ENCODE results near the gene IFT20.

The IFT20 gene

GRCh38 chr17:28335201-28335958, at the start of gene IFT20, which contains the start of gene TNFAIP1:
TSS of gene IFT20 (minus strand) at chr17:28335472. CDS start at chr17:28331985, 3,487 bp downstream.
TSS of gene TNFAIP1 (plus strand) at chr17:28335761. CDS start at chr17:28339522, 3,761 bp downstream.
- DNase-seq (ENCODE audit: low read depth, low spot score): peak; percentile 98
- H3K9me3 ChIP-seq (ENCODE audit: control insufficient read depth, insufficient read depth, low read length): no peaks in the 10 kb centered on the region
- no peak within 1 kb of the TSS for H3K27ac ChIP-seq (ENCODE audit: low read length)
- no peaks in the 10 kb centered on the region for H3K4me1 ChIP-seq (ENCODE audit: control insufficient read depth, insufficient read depth, low read length)
- 0 out of 2 replicates have a peak, but pooled peaks cover 3% of the 10 kb centered on the region for H3K36me3 ChIP-seq (ENCODE audit: control insufficient read depth, insufficient read depth, low read length)
- H3K4me3 ChIP-seq (ENCODE audit: low read length): peak within 1 kb of the TSS; percentile 66
- no CpG with 5 or more reads among the region's 62 CpGs for WGBS (ENCODE audit: insufficient coverage, insufficient read length)
- H3K27me3 ChIP-seq (ENCODE audit: control insufficient read depth, insufficient read depth, low read length): no peaks in the 10 kb centered on the region

GRCh38 chr17:28385037-28385400, 49.7 kb upstream of the IFT20 start:
- peak overlapping the region; percentile 56; the same call in 1 of the 2 replicates for H3K4me3 ChIP-seq (ENCODE audit: low read length)
- peaks cover 42% of the 10 kb centered on the region for H3K27me3 ChIP-seq (ENCODE audit: control insufficient read depth, insufficient read depth, low read length)
- no peak overlapping the region for H3K27ac ChIP-seq (ENCODE audit: low read length)
- no peaks in the 10 kb centered on the region for H3K9me3 ChIP-seq (ENCODE audit: control insufficient read depth, insufficient read depth, low read length)
- H3K4me1 ChIP-seq (ENCODE audit: control insufficient read depth, insufficient read depth, low read length): peaks cover 3% of the 10 kb centered on the region
- no peak for DNase-seq (ENCODE audit: low read depth, low spot score)
- WGBS (ENCODE audit: insufficient coverage, insufficient read length): no CpG with 5 or more reads among the region's 29 CpGs
- no peaks in the 10 kb centered on the region; the same call in 1 of the 2 replicates for H3K36me3 ChIP-seq (ENCODE audit: control insufficient read depth, insufficient read depth, low read length)

GRCh38 chr17:28384281-28385036, 49.2 kb upstream of the IFT20 start:
- no peaks in the 10 kb centered on the region for H3K9me3 ChIP-seq (ENCODE audit: control insufficient read depth, insufficient read depth, low read length)
- peaks cover 42% of the 10 kb centered on the region for H3K27me3 ChIP-seq (ENCODE audit: control insufficient read depth, insufficient read depth, low read length)
- no peak for DNase-seq (ENCODE audit: low read depth, low spot score)
- no peak overlapping the region for H3K27ac ChIP-seq (ENCODE audit: low read length)
- H3K36me3 ChIP-seq (ENCODE audit: control insufficient read depth, insufficient read depth, low read length): no peaks in the 10 kb centered on the region; the same call in 1 of the 2 replicates
- H3K4me1 ChIP-seq (ENCODE audit: control insufficient read depth, insufficient read depth, low read length): peaks cover 3% of the 10 kb centered on the region
- H3K4me3 ChIP-seq (ENCODE audit: low read length): peak overlapping the region; percentile 56; the same call in 1 of the 2 replicates
- WGBS (ENCODE audit: insufficient coverage, insufficient read length): no CpG with 5 or more reads among the region's 56 CpGs

GRCh38 chr17:28381141-28381825, 46.0 kb upstream of the IFT20 start:
- WGBS (ENCODE audit: insufficient coverage, insufficient read length): no CpG with 5 or more reads among the region's 72 CpGs
- no peaks in the 10 kb centered on the region for H3K9me3 ChIP-seq (ENCODE audit: control insufficient read depth, insufficient read depth, low read length)
- H3K4me3 ChIP-seq (ENCODE audit: low read length): peak overlapping the region; percentile 30; the same call in 1 of the 2 replicates
- H3K36me3 ChIP-seq (ENCODE audit: control insufficient read depth, insufficient read depth, low read length): no peaks in the 10 kb centered on the region; the same call in 1 of the 2 replicates
- H3K4me1 ChIP-seq (ENCODE audit: control insufficient read depth, insufficient read depth, low read length): peaks cover 3% of the 10 kb centered on the region
- peaks cover 42% of the 10 kb centered on the region for H3K27me3 ChIP-seq (ENCODE audit: control insufficient read depth, insufficient read depth, low read length)
- DNase-seq (ENCODE audit: low read depth, low spot score): no peak
- H3K27ac ChIP-seq (ENCODE audit: low read length): no peak overlapping the region

GRCh38 chr17:28379814-28380801, 44.8 kb upstream of the IFT20 start:
- Histone ChIP-seq H3K9me3 (ENCODE audit: control insufficient read depth, insufficient read depth, low read length) (no peaks in the 10 kb centered on the region), H3K27me3 (ENCODE audit: control insufficient read depth, insufficient read depth, low read length) (peaks cover 39% of the 10 kb centered on the region), H3K4me3 (ENCODE audit: low read length) (no peak overlapping the region), H3K27ac (ENCODE audit: low read length) (no peak overlapping the region), H3K4me1 (ENCODE audit: control insufficient read depth, insufficient read depth, low read length) (peaks cover 3% of the 10 kb centered on the region), H3K36me3 (ENCODE audit: control insufficient read depth, insufficient read depth, low read length) (no peaks in the 10 kb centered on the region; the same call in 1 of the 2 replicates)
- no peak for DNase-seq (ENCODE audit: low read depth, low spot score)
- WGBS (ENCODE audit: insufficient coverage, insufficient read length): no CpG with 5 or more reads among the region's 10 CpGs

GRCh38 chr17:28372945-28373274, 37.6 kb upstream of the IFT20 start:
- Histone ChIP-seq H3K27ac (ENCODE audit: low read length) (no peak overlapping the region), H3K4me3 (ENCODE audit: low read length) (no peak overlapping the region)
- WGBS (ENCODE audit: insufficient coverage, insufficient read length): no CpG with 5 or more reads among the region's 6 CpGs

GRCh38 chr17:28372203-28372944, 37.1 kb upstream of the IFT20 start:
- no peaks in the 10 kb centered on the region for H3K9me3 ChIP-seq (ENCODE audit: control insufficient read depth, insufficient read depth, low read length)
- DNase-seq (ENCODE audit: low read depth, low spot score): no peak
- no peaks in the 10 kb centered on the region for H3K36me3 ChIP-seq (ENCODE audit: control insufficient read depth, insufficient read depth, low read length)
- H3K27me3 ChIP-seq (ENCODE audit: control insufficient read depth, insufficient read depth, low read length): peaks cover 13% of the 10 kb centered on the region
- no CpG with 5 or more reads among the region's 53 CpGs for WGBS (ENCODE audit: insufficient coverage, insufficient read length)
- H3K27ac ChIP-seq (ENCODE audit: low read length): no peak overlapping the region
- H3K4me3 ChIP-seq (ENCODE audit: low read length): peak overlapping the region; percentile 61; the same call in 1 of the 2 replicates
- peaks cover 9% of the 10 kb centered on the region for H3K4me1 ChIP-seq (ENCODE audit: control insufficient read depth, insufficient read depth, low read length)

More at GRCh38 chr17:28372945-28373274, 37.6 kb upstream of the IFT20 start:
- peaks cover 9% of the 10 kb centered on the region for H3K4me1 ChIP-seq (ENCODE audit: control insufficient read depth, insufficient read depth, low read length)
- H3K36me3 ChIP-seq (ENCODE audit: control insufficient read depth, insufficient read depth, low read length): no peaks in the 10 kb centered on the region
- H3K9me3 ChIP-seq (ENCODE audit: control insufficient read depth, insufficient read depth, low read length): no peaks in the 10 kb centered on the region
- peaks cover 13% of the 10 kb centered on the region for H3K27me3 ChIP-seq (ENCODE audit: control insufficient read depth, insufficient read depth, low read length)
- DNase-seq (ENCODE audit: low read depth, low spot score): no peak

GRCh38 chr17:28371245-28372202, 36.3 kb upstream of the IFT20 start, which contains the start of gene SARM1:
TSS of gene SARM1 (plus strand) at chr17:28371694. CDS start at chr17:28372033, 339 bp downstream.
- no CpG with 5 or more reads among the region's 80 CpGs for WGBS (ENCODE audit: insufficient coverage, insufficient read length)
- DNase-seq (ENCODE audit: low read depth, low spot score): peak; percentile 88
- H3K27ac ChIP-seq (ENCODE audit: low read length): no peak within 1 kb of the TSS

More at GRCh38 chr17:28371245-28372202, 36.3 kb upstream of the IFT20 start, which contains the start of gene SARM1:
- Histone ChIP-seq H3K27me3 (ENCODE audit: control insufficient read depth, insufficient read depth, low read length) (peaks cover 13% of the 10 kb centered on the region), H3K4me3 (ENCODE audit: low read length) (peak within 1 kb of the TSS; percentile 61; the same call in 1 of the 2 replicates), H3K36me3 (ENCODE audit: control insufficient read depth, insufficient read depth, low read length) (no peaks in the 10 kb centered on the region), H3K4me1 (ENCODE audit: control insufficient read depth, insufficient read depth, low read length) (peaks cover 9% of the 10 kb centered on the region), H3K9me3 (ENCODE audit: control insufficient read depth, insufficient read depth, low read length) (no peaks in the 10 kb centered on the region)
